Peyer's patch (tissue), 4 donors: ENCODE measurements around the gene TECTB. TPM values are rescaled to one million over a fixed set of nuclear protein-coding genes. Genes with fewer than 3 reads are reported as not detected.

Source experiments
- DNase-seq, 3 donors: peaks; one replicate each; pipeline ENCODE4 v3.0.0-alpha.2; 2017 to 2019
- H3K27ac ChIP-seq, 4 donors: fragments of 200-600 bp; sonication (generic); one replicate each; pipeline ENCODE4 v1.5.1; 2016 to 2019
- H3K27me3 ChIP-seq, 2 donors: fragments of 200-600 bp; sonication (generic); one replicate each; pipeline ENCODE4 v1.5.1; 2019
- H3K36me3 ChIP-seq, 3 donors: fragments of 200-600 bp; sonication (generic); one replicate each; pipeline ENCODE4 v1.5.1; 2016 to 2019
- H3K4me1 ChIP-seq, 4 donors: fragments of 200-600 bp; sonication (generic); one replicate each; pipeline ENCODE4 v1.5.1; 2016 to 2019
- H3K4me3 ChIP-seq, 4 donors: fragments of 200-600 bp; sonication (generic); 1 replicate in 3 of 4; 2 replicates in 1 of 4; pipeline ENCODE4 v1.5.1; 2016 to 2019; ENCODE audit warnings: mild to moderate bottlenecking in 1 of 4
- H3K9me3 ChIP-seq, 4 donors: fragments of 200-600 bp; sonication (generic); one replicate each; pipeline ENCODE4 v1.5.1; 2016 to 2019; ENCODE audit warnings: mild to moderate bottlenecking in 1 of 4
- POLR2A ChIP-seq, 2 donors: fragments of 450-650 bp; IDR thresholded peaks; one replicate each; pipeline ENCODE4 v1.5.1; 2017; ENCODE audit warnings: antibody characterized with exemption in 2 of 2, mild to moderate bottlenecking in 2 of 2, moderate library complexity in 2 of 2
- total RNA-seq, 4 donors: library from RNA; depleted of rRNA; stranded (reverse); fragments of >200 nt; gene quantifications; one replicate each; pipeline ENCODE4 v1.1.0, GENCODE V29; 2016
- TF ChIP-seq, protein P1 (sequence below), 6 experiments: fragments of 450-650 bp in 4 of 6; fragments of 200-600 bp in 2 of 6; sonication (generic) in 1 of 6; IDR thresholded peaks; one replicate each; pipeline ENCODE4 v1.5.1; 2017 to 2019; ENCODE audit warnings: antibody characterized with exemption in 6 of 6, mild to moderate bottlenecking in 3 of 6, moderate library complexity in 1 of 6

TECTB gene
- total RNA-seq, 4 donors from 2014 or later, result not detected

DNA sequence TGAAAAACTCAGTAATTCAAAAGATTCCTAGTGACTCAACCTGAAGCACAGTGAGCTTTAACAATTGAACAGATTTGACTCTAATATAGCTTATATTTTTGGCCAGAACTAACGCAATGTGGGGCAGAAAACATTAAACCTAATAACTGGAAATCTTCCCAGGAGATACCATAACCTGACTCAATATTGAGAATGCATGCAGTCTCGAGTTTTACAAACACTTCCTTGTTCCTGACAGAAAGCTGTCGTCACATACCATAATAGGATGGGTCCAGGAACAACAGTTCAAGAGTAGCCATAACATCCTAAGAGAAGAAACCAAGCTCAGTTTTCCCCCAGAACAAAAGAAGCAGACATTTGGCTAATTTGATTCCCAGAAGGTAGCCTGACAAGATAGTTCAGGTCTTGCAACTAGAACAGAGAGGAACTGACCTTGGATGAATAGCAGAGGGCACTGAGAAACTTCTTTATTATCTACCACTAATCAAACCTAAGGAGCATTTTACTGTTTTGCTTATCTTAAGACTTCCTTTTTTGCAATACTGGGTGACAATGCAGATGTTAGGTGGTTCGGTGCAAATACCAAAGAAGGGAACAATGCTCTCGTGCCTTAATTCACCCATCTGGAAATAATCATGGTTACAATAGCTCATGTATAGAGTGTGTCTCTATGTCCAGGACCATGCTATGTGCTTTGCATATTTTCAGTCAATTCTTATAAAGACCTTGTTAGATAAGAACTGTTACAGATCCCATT lies 52.1 kb downstream of the TECTB start:
- Histone ChIP-seq H3K36me3 (no peaks in the 10 kb centered on the region), H3K27me3 (no peaks in the 10 kb centered on the region), H3K4me1 (peaks cover 0 to 35% (median 0%) of the 10 kb centered on the region in 4 donors), H3K27ac (peak overlapping the region in 3 of 4 donors; percentile 71 to 97 (median 85)), H3K4me3 (no peak overlapping the region), H3K9me3 (no peaks in the 10 kb centered on the region)
- no peak for DNase-seq
- TF ChIP-seq, protein P1, sequence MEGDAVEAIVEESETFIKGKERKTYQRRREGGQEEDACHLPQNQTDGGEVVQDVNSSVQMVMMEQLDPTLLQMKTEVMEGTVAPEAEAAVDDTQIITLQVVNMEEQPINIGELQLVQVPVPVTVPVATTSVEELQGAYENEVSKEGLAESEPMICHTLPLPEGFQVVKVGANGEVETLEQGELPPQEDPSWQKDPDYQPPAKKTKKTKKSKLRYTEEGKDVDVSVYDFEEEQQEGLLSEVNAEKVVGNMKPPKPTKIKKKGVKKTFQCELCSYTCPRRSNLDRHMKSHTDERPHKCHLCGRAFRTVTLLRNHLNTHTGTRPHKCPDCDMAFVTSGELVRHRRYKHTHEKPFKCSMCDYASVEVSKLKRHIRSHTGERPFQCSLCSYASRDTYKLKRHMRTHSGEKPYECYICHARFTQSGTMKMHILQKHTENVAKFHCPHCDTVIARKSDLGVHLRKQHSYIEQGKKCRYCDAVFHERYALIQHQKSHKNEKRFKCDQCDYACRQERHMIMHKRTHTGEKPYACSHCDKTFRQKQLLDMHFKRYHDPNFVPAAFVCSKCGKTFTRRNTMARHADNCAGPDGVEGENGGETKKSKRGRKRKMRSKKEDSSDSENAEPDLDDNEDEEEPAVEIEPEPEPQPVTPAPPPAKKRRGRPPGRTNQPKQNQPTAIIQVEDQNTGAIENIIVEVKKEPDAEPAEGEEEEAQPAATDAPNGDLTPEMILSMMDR (IDR thresholded peaks at IDR 0.05), result no peak
- TF ChIP-seq POLR2A (IDR thresholded peaks at IDR 0.05), result peak in 1 of 2 donors; percentile 28

DNA sequence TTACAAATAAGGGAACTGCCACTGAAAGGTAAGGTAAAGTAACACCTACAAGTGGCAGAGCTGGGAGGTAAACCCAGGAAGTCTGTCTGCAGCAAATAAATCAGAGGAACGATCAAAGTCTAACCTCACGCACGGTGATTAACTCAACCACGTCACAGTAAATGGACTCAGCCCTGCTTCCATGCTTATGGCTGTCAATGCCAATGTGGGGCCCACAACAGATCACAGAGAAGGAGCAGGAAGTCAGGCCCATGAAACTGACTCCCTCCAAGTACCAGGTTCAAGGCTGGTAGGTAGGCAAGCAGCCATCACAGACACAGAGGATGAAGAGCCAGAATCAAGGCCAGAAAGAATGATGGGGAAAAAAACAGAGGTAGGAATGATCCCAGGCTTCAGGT lies 52.7 kb downstream of the TECTB start:
- peaks cover 0 to 29% (median 0%) of the 10 kb centered on the region in 4 donors for H3K4me1 ChIP-seq
- peak overlapping the region in 3 of 4 donors; percentile 73 to 97 (median 85) for H3K27ac ChIP-seq
- no peaks in the 10 kb centered on the region for H3K27me3 ChIP-seq
- TF ChIP-seq, protein P1 (IDR thresholded peaks at IDR 0.05), result no peak
- peak in 1 of 2 donors; percentile 69 for TF ChIP-seq POLR2A (IDR thresholded peaks at IDR 0.05)
- DNase-seq, result peak in 2 of 3 donors; percentile 70 to 86
- no peaks in the 10 kb centered on the region for H3K9me3 ChIP-seq
- H3K4me3 ChIP-seq, result no peak overlapping the region
- no peaks in the 10 kb centered on the region for H3K36me3 ChIP-seq

DNA sequence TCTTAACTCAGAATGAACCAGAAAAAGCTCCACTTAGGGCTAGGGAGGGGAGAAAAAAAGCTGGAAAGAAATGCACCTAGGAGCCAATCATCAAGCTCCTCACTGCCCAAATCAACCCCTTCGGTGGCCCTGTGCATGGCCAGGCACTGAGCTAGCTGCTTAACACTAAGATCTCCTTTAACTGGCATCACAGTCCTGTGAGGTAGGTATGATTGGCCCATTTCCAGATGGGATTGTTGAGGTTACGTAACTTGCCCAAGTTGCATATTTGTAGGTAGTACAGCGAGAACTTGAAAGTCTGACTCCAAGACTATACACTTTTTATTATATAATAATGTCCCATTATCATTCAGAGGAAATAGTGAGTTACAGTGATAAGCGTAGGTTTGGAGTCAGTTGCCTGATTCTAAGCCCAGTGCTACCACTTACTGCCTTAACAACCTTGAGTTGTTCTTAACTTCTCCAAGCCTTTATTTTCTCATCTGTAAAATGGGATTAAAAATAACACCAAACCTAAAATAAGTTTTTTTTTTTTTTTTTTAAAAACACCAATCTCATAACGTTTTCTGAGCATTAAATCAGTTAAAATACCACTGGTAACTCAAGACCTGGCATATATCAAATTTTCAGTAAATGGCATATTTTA lies 53.5 kb downstream of the TECTB start:
- Histone ChIP-seq H3K27me3 (no peaks in the 10 kb centered on the region), H3K36me3 (no peaks in the 10 kb centered on the region), H3K4me3 (no peak overlapping the region), H3K27ac (peak overlapping the region in 3 of 4 donors; percentile 73 to 97 (median 85)), H3K4me1 (peaks cover 0 to 29% (median 0%) of the 10 kb centered on the region in 4 donors), H3K9me3 (no peaks in the 10 kb centered on the region)
- peak in 1 of 3 donors; percentile 73 for DNase-seq
- peak in 1 of 2 donors; percentile 58 for TF ChIP-seq POLR2A (IDR thresholded peaks at IDR 0.05)
- TF ChIP-seq, protein P1 (IDR thresholded peaks at IDR 0.05), result no peak

DNA sequence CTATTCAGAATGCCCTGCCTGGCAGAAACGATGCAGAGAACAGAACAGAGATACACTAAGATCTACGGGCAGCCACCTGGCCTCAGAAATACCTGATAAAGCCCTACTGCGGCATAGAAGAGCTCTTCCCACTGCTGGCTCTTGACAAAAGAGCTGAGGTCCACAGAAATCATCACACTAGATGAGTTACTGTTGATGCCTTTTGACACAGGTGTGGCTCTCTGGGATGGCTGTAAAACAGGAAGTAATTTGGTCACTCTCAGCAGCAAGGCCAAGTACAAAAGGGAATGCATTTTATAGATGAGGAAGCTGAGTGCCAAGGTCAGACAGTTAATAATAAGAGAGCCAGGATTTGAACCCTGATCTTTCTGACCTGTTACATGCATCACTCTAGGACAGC lies 55.8 kb downstream of the TECTB start:
- H3K9me3 ChIP-seq, result no peaks in the 10 kb centered on the region
- H3K27ac ChIP-seq, result peak overlapping the region in 3 of 4 donors; percentile 51 to 89 (median 70)
- H3K4me1 ChIP-seq, result peaks cover 0 to 13% (median 0%) of the 10 kb centered on the region in 4 donors
- DNase-seq, result peak in 1 of 3 donors; percentile 76
- TF ChIP-seq, protein P1 (IDR thresholded peaks at IDR 0.05), result no peak
- peak in 1 of 2 donors; percentile 46 for TF ChIP-seq POLR2A (IDR thresholded peaks at IDR 0.05)
- no peak overlapping the region for H3K4me3 ChIP-seq
- H3K36me3 ChIP-seq, result no peaks in the 10 kb centered on the region
- H3K27me3 ChIP-seq, result no peaks in the 10 kb centered on the region

DNA sequence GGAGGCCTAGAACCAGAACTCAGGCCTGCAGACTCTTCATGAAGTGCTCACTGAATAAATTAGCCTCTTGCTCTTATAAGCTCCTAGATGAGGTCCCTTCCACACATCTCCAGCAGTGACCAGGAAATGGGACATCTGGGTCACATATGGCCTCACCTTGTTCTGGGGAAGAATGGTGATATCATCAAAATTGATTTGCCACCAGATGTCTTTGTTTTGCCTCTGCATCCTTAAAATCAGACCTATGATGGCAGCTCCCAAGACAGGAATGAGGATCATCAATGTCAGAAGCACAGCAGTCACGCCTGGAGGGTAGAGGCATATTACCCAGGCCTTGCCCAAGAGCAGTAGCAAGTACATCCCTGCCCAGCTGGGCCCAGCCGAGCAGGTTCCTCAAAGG lies 57.4 kb downstream of the TECTB start:
- Histone ChIP-seq H3K27me3 (no peaks in the 10 kb centered on the region), H3K9me3 (no peaks in the 10 kb centered on the region), H3K4me1 (peaks cover 0 to 9% (median 0%) of the 10 kb centered on the region in 4 donors), H3K4me3 (no peak overlapping the region), H3K27ac (no peak overlapping the region), H3K36me3 (no peaks in the 10 kb centered on the region)
- TF ChIP-seq POLR2A (IDR thresholded peaks at IDR 0.05), result no peak
- TF ChIP-seq, protein P1 (IDR thresholded peaks at IDR 0.05), result no peak
- no peak for DNase-seq
